ENCODE data around the gene HOXB7.

The HOXB7 gene

GRCh38 chr17:48622857-48623256 is 12.0 kb upstream of the HOXB7 start:
- DNase-seq = no peak

DNA sequence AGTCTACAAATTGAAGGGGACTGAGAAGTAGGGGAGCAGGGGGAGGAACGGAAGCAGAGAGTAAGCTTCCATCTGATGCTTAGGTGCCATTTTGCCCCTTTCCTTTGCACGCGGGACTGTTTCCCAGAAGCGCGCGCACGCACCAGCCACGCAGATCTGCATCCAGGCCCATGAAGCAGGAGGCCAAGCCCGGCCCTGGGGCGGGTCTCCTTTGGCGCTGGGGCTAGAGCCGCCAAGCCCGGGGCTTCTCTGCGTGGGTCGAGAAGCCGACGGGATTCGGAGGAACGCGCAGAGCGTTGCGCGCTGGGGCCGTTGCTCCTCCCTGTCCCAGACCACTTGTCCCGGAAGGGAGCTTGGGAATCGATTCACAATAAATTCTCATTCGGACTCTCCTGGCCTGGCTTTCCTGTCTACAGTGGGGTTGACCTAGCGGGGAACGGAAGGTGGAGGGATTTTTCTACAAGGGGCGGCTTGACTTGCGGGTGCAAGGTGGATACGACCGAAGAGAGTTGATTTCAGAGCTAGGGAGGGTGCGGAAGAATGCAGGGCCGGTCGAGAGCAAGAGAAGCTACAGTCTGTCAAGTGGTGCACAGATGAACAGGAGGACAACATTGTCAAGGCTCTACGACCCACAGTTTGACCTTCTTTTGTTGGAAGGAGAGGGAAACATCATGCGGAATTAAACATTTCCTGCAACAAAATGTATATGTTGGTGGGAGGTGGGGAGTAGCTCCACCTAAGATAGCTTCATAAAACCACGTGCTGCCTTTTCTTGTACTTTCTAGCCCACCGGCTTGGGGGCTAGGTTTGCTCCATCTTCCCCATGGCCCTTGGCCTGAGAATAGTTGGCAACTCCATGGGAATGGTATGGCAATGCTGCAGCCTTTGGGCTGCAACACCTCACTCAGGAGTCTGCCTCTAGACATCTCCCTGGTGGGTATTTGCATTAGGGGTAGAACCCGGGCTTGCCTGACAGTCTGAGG is 10.9 kb upstream of the HOXB7 start:
- DNase-seq = no peak

DNA sequence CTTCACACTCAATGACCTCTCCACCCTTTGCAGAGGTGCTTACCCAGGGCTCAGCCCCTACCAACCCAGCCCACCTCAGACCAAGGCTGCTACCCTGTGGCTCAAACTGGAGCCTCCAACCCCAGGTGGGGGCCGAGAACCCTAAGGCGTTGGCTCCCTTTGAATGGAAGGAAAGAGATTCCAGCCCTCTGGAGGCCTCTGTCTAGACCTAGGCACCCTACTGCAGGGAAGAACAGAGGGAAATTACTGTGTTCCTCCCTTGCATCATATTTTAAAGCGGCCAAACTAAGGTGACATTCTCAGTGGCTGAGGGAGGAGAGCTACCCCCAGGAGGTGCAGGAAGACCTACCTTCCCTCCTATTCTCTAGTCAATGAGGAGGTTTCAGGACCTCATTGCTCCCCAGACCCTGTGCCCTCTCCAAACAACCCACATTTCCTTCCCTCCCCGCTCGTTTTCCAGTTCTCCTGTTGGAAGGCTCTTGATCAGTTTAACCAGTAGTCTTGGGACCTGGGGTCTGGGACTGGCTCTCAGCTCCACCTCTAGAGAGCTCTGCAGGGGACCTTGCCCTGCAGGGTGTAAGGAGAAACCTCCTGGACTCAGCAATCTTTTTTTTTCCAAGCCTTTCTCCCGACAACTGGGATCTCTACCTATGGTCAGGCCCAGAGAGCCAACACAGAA is 9.8 kb upstream of the HOXB7 start:
- no peak for DNase-seq

DNA sequence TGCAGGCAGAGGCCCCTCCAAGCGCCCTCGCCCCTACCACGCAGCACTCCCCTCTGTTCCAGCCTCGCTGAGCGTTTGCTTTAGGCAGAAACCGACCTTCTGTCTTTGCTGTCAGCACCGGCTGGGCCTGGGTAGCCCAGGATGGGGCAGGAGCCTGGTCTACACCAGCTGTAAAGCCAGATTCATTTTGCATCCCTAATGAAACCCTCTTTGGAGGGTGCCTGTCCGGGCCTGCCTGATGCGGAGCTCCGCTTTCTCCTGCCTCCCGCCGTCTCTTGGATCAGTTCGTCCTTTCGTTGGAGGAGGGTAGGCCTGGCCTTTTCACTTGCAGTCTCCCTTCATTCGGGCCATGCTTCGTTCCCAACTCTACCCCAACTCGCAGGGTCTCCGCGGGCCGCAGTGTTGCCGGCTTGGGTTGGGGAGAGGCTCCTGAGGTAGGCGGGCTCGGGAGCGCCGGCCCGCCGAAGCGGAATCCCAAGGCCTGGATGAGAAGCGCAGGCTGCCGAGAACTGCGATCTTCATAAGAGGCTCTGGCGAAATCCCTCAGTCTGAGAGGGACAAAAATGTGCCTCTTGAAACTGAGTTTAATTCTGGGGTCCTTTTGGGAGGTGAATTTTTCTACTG is 9.1 kb upstream of the HOXB7 start:
- no peak for DNase-seq

DNA sequence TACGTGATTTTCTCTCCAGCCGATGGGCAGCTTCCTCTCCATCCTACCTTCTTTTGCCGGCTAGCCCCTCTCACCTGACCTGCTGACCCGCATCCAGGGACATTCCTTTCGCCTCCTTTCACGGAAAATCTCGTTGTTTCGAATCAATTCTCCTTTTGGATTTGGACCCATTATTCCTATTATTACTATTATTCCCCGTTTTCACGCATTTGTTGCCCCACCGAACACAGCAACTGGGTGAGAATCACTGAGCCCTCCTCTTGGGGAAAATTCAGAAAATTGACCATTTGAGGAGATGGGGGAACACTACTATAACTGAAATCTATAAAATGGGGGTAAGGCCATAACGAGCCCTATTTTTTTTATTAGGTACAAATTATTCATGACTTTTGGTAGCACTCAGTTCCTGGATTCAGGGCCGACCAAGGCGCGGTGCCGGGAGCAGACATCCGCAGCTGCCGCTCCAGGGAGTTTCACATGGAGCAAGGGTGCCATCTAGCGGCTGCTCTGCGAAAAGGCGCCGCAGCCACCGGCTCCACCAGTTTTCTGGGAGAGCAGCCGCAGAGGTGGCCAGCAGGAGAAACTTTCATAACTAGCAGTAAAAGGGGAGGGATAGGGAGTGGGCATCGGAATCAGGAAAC is 7.6 kb upstream of the HOXB7 start:
- peak; percentile 66 for DNase-seq

DNA sequence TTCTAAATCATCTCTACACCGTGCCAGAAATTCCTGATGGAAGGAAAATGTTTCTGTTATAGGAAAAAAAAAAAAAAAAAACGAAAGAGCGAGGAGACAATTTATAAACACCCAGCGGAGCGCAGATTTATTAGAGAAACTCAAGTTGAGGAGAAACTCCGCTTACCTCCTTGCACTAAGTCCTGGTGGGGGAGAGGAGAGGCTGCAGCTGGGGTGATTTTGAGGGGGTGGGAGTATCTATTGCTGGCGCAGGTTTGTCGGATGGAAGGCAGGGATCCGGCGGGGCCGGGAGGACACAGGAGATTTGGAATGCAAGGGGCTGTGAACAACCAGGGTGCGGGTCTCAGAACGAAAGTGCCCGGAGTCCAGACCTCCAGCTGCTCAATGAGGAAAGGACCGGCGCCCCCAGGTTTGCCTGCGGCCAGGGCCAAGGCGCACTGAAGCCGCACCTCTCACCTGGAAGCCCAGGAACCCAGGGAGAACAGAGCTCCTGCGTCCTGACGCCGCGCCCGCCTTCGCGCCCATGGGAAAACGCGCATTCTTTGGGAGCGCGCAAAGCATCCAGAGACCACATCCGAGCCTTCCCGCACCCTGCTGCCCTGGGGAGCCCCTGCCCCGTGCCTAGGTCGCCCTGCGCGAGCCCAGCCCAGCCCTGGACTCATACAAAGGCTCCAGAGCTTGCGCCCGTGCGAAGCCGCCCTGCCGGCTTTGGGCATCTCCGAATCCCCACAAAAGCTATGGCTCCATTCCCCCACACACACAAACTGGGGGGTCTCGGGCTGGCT is 6.8 kb upstream of the HOXB7 start:
- no peak for DNase-seq

GRCh38 chr17:48616717-48617470 is 6.1 kb upstream of the HOXB7 start:
- no peak for DNase-seq

DNA sequence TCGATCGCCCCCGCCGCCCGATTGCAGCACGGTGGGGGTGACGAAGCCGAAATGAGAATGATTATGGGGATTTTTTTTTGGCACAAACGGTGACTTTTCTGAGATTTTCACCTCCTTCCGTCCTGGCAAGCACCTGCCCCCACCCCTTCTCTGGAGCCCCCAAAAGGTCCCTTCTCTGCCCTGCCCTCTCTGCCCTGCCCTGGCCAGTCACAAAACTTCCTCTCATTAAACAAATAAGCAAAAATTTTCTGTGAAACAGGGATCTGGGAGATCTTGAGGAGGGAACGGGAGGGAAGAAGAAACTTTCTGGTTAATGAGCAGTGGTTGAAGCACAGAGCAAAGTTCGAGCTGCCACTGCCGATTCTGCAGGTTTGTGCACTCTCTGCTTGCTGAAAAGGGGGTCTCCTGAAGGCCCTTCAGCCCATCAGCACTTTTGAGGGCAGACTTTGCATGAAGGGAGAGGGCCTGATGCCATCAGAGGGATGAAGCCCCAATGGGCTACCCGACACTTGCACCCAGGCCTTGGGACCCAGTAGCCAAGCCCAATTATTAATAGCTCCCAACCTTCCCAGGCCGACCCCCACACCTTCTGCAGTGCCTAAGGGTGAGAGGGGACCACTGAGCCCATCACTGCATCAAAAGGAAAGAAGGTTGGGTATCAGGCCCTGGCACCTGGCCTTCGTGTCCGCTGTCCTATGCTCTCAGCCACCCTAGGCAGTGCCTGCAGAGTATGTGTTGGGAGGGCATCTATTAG is 5.3 kb upstream of the HOXB7 start:
- DNase-seq = no peak

DNA sequence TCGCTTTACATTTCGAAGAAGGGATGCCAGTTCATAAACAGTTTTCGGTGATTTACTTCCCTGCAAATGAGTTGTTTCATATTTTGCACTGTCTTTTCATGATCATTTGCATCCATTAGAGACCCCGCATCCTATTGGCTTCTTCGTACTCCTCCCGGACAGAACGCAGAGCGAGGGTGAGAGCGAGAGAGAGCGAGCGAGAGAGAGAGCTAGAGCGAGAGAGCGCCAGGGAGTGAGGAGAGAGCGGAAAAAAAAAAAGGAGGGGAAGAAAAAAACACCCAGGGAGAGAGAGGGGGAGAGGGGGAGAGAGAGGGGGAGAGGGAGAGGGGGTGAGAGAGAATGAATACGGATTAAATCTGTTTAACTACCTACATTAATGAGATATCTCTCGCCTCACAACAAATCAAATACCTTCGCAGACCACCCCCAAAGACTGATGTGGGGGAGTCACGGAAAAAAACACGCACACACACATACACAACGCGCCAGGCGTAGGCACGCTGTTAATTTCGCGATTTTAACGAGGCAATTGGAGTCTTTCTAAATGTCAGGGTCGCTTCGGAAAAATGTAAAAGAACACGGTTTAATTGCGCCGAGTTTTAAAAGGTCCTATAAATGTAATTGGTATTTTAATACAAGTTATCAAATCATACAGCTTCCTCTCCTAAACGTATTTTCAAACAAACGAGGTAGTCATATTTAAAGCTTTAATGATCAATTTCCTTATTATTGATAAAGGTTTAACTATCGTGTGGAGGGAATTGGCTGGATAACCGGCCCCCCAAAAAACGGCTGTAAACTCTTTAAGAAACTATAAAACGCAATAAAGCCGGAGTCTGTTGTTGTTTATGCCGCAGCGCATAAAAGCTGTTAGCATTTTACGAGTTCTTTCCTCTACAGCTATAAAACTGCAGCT is 4.5 kb upstream of the HOXB7 start, which contains the start of gene HOXB8:
TSS of gene HOXB8 (minus strand) at position 246 of the 916 bp plus-strand sequence. CDS start 588 bp downstream, outside the sequence.
- DNase-seq = no peak

- DNase-seq = no peak
These were observed 3.3 kb upstream of the HOXB7 start for GRCh38 chr17:48613862-48614694.

DNA sequence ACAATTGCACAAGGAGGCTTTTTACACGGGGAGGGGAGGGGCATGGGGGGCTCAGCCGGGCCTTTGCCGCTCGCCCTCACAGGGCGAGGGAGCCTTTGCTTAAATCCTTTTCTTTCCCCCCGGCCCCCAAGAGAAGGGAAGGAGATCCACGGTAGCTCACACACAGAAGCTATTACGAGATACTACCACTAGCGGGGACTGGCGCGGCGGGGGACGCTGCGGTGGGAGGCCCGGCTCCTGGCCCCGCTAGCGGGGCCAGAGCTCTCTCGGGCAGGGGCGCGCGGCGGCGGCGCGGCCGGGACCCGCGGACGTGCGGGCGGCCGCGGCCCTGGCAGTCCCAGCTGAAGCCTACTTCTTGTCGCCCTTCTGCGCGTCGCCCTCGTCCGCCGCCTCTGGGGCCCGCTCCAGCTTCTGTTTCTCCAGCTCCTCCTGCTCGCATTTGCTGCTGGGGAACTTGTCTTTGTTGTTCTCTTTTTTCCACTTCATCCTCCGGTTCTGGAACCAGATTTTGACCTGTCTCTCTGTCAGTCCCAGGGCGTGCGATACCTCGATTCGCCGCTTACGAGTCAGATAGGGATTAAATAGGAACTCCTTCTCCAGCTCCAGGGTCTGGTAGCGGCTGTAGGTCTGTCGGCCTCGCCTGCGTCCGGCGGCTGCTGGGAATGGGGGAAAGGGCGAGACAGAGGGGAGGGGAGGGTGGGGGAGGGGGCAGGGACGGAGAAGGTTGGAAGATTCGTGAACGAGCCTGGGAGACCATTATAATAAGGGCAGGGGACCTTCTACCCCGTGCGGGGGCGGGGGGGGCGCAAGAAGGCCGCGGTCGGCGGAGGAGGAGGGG is 2.3 kb upstream of the HOXB7 start:
- DNase-seq = peak; percentile 8

DNA sequence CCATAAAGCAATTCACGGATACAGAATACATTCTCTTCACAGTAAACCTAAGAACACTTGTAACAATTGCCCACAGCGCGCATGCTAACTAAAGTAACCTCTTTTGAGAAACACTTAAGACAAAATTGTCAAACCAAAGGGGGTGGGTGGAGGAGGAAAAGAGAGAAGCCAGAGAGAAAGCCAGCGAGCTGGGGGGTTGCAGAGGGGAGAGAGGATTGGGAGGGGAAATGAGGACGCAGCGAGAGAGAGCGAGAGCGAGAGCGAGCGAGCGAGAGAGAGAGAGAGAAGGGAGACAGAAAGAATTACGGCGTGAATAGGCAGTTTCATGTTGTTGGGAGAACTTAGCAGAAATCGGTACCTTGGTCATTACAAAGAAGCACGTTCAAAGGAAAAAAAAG is 1.6 kb upstream of the HOXB7 start:
- DNase-seq = no peak

GRCh38 chr17:48611681-48612455 is 1.1 kb upstream of the HOXB7 start:
- DNase-seq = peak; percentile 63

GRCh38 chr17:48611213-48611612 is 396 bp upstream of the HOXB7 start:
- no peak for DNase-seq

DNA sequence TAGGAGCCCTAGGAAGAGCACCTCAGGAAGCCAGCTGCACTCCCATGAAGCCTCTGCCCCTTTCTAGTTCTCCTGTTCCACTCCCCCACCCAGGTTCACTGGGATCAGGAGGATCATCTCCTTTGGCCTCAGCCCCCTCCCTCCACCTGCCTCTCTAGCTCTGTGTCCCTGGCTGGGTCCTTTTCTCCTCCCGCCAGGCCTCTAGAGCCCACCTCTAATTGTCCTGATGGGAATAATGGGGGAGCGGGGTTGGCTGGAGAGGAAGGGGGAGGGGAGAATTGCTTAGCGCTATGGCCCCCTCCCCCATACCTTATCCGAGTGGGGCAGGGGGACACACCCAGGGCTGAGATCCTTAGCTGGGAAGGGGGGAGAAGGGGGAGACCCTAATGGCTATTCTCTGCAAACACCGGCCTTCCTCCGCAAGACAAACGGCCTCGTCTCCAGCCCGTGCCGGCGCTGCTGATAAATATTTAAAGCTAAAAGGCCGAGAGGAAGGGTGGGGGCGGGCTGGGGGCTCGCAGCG is 997 bp downstream of the HOXB7 start:
- DNase-seq = no peak

DNA sequence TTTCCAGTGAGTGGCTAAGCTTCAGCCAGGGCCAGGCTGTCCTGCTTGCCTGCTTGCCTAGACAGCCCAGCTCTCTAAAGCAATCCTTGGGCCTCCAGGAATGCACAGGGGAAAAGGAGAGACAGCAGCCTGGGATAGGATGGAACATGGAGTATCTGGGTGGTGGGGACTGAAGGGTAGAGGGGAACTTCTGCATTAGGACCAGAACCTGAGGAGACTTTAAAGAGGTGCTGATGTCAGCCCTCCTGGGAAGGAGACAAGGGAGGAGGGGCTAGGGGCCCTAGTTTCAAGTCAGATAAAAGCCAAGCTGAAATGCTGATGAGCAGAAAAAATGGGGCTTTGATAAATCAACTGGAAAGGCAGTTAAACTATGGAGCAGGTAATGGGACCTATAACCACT is 1.8 kb downstream of the HOXB7 start:
- DNase-seq = no peak

GRCh38 chr17:48608494-48608834 is 2.4 kb downstream of the HOXB7 start:
- DNase-seq = no peak
